GM18505 (cell line): ENCODE measurements around the gene FOXN3.
"Not testable (repeated sequence)": the region's sequence is repeated elsewhere in the genome, so short reads cannot be mapped to it uniquely, and the experiment has no call there.

Experiments
- ATAC-seq: cut with Tn5 transposase; IDR thresholded peaks from one replicate; pipeline ENCODE4 v1.9.1; 2021; ENCODE audit not compliant: unreplicated experiment
- POLR2A ChIP-seq: IDR thresholded peaks from 4 replicates; pipeline ENCODE4 v1.6.1; 2011; ENCODE audit warnings: borderline replicate concordance; ENCODE audit not compliant: insufficient read depth, insufficient read length; ENCODE audit errors: extremely low read depth

Gene FOXN3

GRCh38 chr14:89254166-89254909 is 162.7 kb downstream of the FOXN3 start:
- no peak for ATAC-seq
- no peak for TF ChIP-seq POLR2A

- TF ChIP-seq POLR2A = no peak
- ATAC-seq = no peak
Observed at GRCh38 chr14:89252887-89253532, 164.0 kb downstream of the FOXN3 start.

GRCh38 chr14:89251061-89251460 is 166.0 kb downstream of the FOXN3 start:
- TF ChIP-seq POLR2A = no peak
- ATAC-seq = no peak

- ATAC-seq = not testable (repeated sequence)
Observed at GRCh38 chr14:89250655-89250975, 166.4 kb downstream of the FOXN3 start.

GRCh38 chr14:89249972-89250654 is 166.9 kb downstream of the FOXN3 start:
- ATAC-seq = no peak

GRCh38 chr14:89249065-89249695 is 167.9 kb downstream of the FOXN3 start:
- TF ChIP-seq POLR2A = no peak
- ATAC-seq = no peak

More at GRCh38 chr14:89249972-89250654, 166.9 kb downstream of the FOXN3 start:
- TF ChIP-seq POLR2A = no peak

GRCh38 chr14:89248411-89249064 is 168.5 kb downstream of the FOXN3 start:
- TF ChIP-seq POLR2A = no peak
- ATAC-seq = no peak

- ATAC-seq = no peak
- TF ChIP-seq POLR2A = no peak
Observed at GRCh38 chr14:89247457-89248122, 169.4 kb downstream of the FOXN3 start.

- TF ChIP-seq POLR2A = no peak
- ATAC-seq = no peak
Observed at GRCh38 chr14:89246290-89246689, 170.7 kb downstream of the FOXN3 start.

- TF ChIP-seq POLR2A = no peak
- ATAC-seq = no peak
Observed at GRCh38 chr14:89245802-89246201, 171.2 kb downstream of the FOXN3 start.

GRCh38 chr14:89244720-89245119 is 172.3 kb downstream of the FOXN3 start:
- no peak for TF ChIP-seq POLR2A
- ATAC-seq = no peak

- no peak for ATAC-seq
- no peak for TF ChIP-seq POLR2A
Observed at GRCh38 chr14:89243741-89244140, 173.3 kb downstream of the FOXN3 start.

- ATAC-seq = no peak
- no peak for TF ChIP-seq POLR2A
Observed at GRCh38 chr14:89243286-89243685, 173.7 kb downstream of the FOXN3 start.
